ENCODE measurements around the gene ADAMTSL1.

Gene ADAMTSL1

DNA sequence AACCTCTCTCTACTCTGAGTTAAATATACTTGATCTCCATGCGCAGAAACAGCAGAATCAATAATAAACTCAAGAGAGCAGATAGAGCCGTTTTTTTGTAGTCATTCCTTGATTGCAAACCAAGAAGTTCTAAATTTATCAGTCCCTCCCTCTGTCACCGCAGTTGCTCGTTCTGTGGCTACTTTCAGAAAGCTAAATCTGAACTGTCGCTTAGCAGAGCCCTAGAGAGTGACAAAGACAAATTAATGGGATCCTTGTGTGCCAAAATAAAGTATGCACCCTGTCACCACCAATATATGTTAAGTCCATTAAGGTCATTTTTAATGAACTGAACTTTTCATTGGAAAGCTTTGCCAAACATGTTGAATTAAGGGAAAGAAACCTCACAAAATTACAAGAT is 218.3 kb downstream of the ADAMTSL1 start:
- TF ChIP-seq CTCF (IDR thresholded peaks at IDR 0.05; ENCODE audit: insufficient read depth, low read depth, low read length, missing control alignments), result no peak
- no peak for DNase-seq (ENCODE audit: low read depth)
- H3K4me3 ChIP-seq (ENCODE audit: low read length), result no peak overlapping the region

DNA sequence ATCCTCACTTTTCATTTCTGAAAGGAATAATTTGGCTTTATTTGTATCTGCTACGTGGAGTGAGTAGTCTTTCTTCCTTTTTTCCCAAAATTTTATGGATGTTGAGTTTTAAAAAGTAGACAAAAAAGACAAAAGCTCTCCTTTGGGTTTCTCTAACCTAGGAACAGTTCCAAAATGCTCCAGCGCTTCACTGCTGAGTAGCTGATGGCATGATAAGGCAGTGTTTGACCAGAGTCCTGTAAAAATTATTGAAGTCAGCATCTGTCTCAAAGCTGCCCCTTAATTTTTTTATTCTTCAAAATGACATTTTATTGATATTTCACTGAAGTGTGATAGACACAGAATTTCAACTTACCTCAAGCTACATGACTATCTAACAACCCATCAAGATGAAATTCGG is 219.0 kb downstream of the ADAMTSL1 start:
- H3K4me3 ChIP-seq (ENCODE audit: low read length), result no peak overlapping the region
- no peak for TF ChIP-seq CTCF (IDR thresholded peaks at IDR 0.05; ENCODE audit: insufficient read depth, low read depth, low read length, missing control alignments)
- DNase-seq (ENCODE audit: low read depth), result no peak

DNA sequence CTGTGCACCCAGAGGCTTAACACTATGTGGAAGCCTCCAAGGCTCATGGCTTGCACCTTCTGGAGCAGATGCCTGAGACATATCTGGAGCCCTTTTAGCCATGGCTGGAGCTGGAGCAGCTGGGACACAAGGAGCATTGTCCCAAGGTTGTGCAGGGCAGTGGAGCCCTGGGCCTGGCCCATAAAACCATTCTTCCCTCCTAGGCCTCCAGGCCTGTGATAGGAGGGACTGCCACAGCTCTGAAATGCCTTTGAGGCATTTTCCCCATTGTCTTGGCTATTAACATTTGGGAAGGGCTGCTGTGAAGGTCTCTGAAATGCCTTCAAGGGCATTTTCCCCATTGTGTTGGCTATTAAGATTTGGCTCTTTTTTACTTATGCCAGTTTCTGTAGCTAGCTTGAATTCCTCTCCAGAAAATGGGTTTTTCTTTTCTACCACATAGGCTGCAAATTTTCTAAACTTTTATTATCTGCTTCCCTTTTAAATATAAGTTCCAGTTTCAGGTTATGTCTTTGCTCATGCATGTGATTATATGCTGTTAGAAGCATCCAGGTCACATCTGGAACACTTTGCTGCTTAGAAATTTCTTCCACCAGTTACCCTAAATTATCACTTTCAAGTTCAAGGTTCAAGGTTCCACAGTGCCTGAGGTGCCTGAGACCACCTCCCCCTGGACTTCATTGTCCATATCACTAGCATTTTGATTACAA is 221.2 kb downstream of the ADAMTSL1 start:
- TF ChIP-seq CTCF (IDR thresholded peaks at IDR 0.05; ENCODE audit: insufficient read depth, low read depth, low read length, missing control alignments), result no peak
- H3K4me3 ChIP-seq (ENCODE audit: low read length), result no peak overlapping the region

GRCh38 chr9:18698992-18699391 is 225.0 kb downstream of the ADAMTSL1 start:
- TF ChIP-seq CTCF (IDR thresholded peaks at IDR 0.05; ENCODE audit: insufficient read depth, low read depth, low read length, missing control alignments), result no peak
- no peak for DNase-seq (ENCODE audit: low read depth)
- no peak overlapping the region for H3K4me3 ChIP-seq (ENCODE audit: low read length)

More for the DNA sequence above, 221.2 kb downstream of the ADAMTSL1 start:
- no peak for DNase-seq (ENCODE audit: low read depth)

DNA sequence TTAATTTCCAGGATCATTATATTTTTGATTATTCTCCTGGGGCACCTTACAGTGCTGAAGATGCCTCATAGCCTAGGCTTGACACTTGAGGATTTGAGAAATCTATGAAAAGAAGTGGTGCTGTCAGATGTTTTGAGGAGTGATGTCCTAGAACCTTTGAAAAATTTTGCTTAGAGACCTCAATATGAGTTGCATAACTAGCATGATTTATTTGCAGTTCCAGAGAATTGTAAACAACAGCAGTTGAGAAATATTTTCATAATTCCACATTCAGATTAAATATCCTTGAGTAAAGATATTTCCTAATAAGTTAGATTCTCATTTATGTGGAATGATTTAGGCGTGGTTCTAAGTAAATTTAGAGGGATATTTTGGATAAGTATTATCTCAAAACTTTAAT is 225.8 kb downstream of the ADAMTSL1 start:
- no peak for TF ChIP-seq CTCF (IDR thresholded peaks at IDR 0.05; ENCODE audit: insufficient read depth, low read depth, low read length, missing control alignments)
- H3K4me3 ChIP-seq (ENCODE audit: low read length), result no peak overlapping the region
- no peak for DNase-seq (ENCODE audit: low read depth)

DNA sequence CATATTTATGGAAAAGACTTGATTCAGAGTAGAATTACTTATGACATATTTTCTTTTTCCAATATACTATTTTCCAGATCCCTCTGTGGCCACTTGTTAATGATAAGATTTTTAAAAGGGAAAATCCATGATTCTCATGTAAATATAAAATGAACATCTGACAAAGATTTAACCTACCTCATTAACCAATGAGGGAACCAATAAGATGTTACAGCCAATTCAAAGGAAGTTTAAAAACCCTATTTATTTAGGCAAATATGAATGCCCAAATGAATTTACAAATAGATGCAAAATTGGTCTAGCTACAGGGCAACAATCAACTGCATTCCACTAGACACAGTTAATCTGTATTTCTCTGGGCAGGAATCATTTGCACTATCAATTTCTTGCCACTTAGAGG is 226.8 kb downstream of the ADAMTSL1 start:
- no peak for DNase-seq (ENCODE audit: low read depth)
- H3K4me3 ChIP-seq (ENCODE audit: low read length), result no peak overlapping the region
- TF ChIP-seq CTCF (IDR thresholded peaks at IDR 0.05; ENCODE audit: insufficient read depth, low read depth, low read length, missing control alignments), result no peak
